Activated T-helper 1 cell treated with anti-CD3 and anti-CD28 coated beads, Interleukin-2, amount 50 U/mL, for 16 hours (primary cell): ENCODE data around the gene TOM1L2.
"Not testable (repeated sequence)": the region's sequence is repeated elsewhere in the genome, so short reads cannot be mapped to it uniquely, and the experiment has no call there.

Experiments used
- DNase-seq, 2 donors: peaks; one replicate each; pipeline ENCODE4 v3.0.0-alpha.2; 2020; ENCODE audit warnings: low read depth in 1 of 2, low spot score in 1 of 2

TOM1L2 gene

DNA sequence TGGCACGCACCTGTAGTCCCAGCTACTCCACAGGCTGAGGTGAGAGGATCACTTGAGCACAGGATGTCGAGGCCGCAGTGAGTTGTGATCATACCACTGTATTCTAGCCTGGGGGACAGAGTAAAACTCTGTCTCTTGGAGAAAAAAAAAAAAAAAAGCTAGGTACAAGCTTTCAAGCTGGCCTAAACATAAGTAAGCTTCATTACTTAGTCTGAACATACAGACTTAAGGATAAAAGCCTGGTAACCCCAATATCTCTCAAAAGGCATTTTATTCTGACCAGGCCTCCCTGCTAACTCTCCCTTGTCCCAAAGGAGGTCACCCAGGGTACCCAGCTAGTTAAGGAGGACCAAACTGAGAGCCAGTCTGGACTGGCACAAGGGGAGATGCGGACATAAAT, 46.2 kb downstream of the TOM1L2 start:
- DNase-seq: no peak

DNA sequence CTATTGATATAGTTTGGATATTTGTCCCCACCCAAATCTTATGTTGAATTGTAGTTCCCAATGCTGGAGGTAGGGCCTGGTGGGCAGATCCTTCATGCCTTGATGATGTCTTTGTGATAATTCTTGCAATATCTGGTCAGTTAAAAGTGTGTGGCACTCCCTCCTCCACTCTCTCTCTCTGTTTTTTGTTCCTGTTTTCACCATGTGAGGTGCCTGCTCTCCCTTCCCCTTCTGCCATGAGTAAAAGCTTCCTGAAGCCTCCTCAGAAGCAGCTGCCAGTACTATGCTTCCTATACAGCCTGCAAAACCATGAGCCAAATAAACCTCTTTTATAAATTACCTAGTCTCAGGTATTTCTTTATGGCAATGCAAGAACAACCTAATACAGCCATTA, 47.3 kb downstream of the TOM1L2 start:
- DNase-seq: no peak

DNA sequence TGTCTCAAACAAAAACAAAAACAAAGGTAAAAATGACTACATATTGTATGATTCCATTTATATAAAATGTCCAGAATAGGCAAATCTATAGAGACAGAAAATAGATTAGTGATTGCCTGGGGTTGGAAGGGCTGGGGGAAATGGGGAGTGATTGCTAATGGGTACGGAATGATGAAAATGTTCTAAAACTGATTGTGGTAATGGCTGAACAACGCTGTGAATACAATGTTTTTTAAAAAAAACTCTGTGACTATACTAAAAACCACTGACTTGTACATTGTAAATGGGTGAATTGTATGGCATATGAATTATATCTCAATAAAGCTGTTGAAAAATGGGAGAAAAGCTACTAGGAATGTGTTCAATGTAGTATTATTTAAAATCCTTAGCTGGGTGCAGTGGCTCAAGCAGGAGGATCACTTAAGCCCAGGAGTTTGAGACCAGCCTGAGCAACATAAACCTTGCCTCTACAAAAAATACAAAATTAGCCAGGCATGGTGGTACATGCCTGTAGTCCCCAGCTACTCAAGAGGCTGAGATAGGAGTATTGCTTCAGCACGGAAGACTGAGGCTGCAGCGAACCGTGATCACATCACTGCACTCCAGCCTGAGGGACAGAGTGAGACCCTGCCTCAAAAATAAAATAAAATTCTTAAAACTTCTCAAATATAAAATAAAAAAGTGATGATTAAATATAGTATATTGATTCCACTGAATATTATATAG, 47.9 kb downstream of the TOM1L2 start:
- no peak for DNase-seq

DNA sequence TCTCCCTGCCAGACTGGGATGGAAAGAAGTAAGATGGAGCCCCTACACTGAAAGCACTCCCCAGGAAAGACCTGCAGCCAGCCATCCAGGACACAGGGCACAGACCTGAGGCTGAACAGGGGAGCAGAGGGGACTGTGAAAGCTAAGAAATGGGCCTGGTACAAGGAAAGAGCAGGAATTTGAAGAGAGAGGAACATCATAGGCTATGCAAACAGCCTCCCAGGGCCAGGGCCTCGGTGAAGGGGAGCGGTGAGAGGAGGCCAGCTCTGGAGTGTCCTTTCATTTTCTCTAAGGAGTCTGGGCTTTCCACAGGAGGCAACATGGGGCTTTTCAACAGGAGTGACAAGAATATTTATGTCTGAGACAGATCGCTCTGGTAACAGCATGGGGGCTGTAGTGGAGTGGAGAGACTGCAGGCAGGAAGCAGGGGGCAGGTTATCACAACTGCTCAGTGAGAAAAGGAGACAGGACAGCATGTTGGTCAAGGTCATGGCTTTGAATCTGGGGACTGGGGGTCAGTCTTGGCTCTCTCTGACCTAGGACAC, 50.1 kb downstream of the TOM1L2 start:
- DNase-seq: no peak

DNA sequence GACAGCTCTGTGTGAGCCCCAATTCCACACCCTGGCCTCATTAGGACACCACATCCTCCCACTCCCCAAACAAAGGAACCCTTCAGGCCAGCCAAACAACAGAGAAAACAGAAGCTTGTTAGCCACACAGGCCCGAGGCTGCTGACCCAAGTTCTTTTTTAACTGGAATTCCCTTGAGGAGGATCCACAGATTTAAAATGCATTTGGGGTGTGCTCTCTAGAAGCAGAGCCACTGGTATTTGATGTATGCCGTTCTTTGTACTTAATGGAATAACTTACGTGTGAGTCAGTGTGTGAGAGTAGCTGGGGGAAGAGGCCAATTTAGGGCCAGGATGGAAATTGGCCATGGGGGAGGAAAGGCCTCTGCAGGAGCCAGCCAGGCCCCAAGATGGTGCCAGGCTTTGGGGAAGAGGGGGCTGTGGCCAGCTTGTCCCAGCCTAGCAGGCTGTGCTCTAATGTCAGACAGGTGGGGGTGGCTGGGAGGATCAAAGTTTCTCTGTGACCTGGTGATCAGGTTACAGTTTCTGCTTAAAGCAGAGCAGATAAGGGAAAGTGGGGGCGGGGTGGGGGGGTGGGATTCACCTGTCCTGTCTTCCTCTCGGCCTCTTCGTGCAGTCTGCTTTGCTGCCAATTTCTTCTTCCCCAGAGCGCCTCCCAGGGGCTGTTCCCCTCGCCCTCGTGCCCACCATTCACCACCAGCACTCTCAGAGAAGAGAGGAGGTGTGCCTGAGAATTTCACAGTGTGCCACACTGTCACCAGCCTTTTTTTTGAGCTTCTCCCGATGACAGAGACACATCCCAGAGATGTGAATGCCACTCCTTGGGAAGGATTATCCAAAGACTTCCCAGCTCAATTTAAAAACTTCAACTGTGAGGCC, 50.8 kb downstream of the TOM1L2 start:
- no peak for DNase-seq

DNA sequence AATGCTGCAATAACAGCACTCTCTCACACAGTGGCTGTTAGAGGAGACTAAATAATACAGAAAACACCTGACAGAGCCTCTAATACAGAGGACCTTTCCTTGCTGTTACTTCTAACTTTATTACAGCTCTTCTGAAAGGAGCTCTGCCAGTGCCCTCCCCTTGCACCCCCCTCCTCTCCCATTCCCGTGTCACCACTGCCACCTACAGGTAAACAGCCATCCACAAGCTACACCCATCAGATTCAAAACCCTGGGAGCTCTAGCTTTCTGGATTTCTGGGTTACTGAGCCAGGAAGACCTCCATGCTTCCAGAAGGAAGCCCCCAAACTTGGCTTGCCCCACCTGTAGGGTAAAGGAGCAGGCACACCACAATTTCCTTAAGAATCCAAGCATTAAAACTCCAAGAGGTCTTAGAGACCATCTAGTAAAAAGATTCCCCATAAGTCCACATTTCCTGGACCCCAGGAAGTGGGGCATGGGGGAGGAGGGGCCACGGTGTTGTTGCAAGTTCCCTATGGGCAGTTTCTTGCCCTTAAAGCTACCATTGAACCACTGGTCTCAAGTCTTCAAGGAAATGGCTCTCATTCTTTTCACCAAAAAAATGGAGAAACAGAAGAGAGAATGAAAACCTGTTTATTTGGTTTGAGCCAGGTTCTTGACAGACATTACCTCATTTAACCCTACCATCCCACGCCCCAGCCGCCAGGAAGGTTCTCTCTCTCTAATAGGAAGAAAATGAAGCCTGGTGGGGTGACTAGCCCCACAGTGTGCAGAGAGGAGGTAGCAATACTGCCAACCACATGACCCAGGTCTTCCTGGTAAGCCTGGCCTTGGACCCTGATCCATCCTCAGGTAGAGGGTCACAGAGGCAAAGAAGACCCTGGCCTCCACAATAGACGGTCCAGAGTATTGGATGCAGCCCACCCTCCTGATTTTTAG, 52.8 kb downstream of the TOM1L2 start:
- DNase-seq: peak; percentile 17 to 43

DNA sequence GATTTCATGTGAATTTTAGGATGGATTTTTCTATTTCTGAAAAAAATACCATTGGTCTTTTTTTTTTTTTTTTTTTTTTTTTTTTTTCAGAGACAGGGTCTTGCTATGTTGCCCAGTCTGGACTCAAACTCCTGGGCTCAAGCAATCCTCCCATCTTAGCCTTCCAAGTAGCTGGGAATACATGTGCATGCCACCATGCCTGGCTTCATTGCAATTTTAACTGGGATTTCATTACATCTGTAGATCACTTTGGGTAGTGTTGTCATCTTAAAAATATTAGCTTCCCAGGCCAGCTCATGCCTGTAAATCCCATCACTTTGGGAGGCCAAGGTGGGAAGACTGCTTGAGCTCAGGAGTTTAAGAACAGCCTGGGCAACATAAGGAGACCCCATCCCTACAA, 54.8 kb downstream of the TOM1L2 start:
- no peak for DNase-seq

DNA sequence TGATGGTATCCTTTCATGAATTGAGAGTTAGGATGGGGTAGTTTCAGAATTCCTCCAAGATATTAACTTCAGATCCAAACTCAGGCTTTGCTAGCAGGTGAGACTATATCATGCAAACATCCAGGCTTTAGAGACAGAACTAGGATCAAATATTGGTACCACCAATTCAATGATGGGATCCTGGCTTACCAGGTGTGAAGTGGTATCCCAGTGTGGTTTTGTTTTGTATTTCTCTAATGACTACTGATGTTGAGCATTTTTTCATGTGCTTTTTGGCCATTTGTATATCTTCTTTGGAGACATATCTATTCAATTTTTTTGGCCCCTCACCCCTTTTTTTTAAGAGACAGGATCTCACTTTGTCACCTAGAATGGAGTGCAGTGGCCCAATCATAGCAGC, 57.0 kb downstream of the TOM1L2 start:
- DNase-seq: no peak

DNA sequence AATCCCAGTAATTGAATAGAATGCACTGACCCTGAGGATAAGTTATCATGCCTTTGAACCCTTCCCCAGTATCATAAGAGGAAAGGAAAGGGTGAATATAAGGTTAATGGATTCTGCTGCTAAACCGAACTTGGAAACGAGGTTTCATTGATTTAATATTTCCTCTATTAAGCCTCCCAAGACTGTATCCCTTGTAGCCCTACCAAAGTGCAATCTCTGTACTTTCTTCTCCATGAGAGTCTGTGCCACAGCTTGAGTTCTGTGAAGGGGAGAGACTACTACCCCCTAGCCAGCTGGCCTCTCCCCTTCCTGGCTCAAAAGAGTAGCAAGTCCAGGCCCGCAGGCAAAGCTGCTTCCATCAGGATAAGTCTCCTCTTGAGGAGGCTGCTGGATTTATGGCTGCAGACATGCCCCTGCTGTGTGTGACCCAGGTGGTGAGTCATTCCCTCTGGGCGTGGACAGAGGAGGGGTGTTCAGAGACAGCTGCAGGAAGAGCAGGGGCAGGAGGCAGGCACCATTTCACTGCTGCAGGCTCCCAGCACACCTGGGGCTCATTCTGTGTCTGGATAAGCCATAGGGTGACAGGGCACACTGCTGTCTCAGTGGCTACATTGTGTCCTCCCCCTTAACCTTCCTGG, 58.4 kb downstream of the TOM1L2 start:
- DNase-seq: no peak

DNA sequence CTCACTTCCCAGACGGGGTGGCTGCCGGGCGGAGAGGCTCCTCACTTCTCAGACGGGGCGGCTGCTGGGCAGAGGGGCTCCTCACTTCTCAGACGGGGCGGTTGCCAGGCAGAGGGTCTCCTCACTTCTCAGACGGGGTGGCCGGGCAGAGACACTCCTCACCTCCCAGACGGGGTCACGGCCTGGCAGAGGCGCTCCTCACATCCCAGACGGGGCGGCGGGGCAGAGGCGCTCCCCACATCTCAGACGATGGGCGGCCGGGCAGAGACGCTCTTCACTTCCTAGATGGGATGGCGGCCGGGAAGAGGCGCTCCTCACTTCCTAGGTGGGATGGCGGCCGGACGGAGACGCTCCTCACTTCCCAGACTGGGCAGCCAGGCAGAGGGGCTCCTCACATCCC, 59.9 kb downstream of the TOM1L2 start:
- not testable (repeated sequence) for DNase-seq

DNA sequence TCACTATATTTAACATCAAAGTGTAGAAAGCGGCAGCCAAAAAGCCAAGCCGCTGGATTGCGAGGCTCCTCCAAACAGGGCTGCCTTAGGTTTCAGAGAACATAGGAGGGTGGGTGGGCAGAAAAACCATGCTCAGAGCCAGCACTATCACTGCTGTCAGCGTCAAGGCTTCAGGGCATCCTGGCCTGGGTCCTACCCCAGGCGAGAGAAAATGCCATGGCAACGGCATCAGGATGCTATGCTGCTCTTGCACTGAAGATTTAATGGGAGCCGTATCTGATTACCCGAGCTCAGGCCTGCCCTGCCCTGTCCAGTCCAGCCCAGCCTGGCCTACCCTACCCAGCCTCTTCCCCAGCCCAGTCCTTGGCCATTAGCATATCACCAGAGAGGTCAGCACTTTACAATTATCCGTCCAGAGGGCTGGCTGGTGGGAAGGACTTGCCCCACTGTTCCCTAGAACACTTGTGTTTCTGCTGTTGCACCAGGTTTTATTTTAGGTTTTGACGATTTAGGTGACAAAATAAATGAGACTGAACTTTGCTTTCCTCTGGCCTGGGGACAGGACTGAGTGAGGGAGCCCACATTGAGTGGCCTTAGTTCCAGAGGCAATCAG, 61.1 kb downstream of the TOM1L2 start:
- DNase-seq: no peak

DNA sequence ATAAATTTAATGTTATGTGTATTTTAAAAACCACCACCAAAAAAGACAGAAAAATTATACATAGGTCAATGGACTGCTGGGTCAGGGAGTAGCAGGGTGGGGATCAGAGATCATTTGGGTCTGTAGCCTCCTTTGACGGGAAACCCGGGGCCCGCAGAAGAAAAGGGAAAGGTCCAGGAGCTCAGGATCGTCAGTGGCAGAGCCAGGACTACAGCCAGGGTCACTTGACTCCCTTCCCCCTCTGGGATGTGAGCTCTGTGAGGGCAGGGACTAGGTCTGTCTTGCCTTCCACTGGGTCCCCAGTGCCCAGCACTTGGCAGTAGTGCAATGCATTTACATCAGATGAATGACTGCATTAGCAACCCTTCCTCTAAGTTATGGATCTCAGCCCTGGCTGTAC, 62.1 kb downstream of the TOM1L2 start:
- DNase-seq: no peak

DNA sequence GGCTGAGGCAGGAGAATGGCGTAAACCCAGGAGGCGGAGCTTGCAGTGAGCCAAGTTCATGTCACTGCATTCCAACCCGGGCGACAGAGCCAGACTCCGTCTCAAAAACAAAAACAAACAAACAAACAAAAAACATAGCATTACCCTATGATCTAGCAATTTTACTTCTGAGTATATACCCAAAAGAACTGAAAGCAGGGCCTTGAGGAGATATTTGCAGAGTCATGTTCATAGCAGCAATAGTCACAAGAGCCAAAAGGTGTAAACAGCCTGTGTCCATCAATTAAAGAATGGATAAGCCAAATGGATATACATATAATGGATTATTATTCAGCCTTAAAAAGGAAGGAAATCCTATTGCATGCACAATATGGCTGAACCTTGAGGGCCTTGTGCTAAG, 63.1 kb downstream of the TOM1L2 start:
- DNase-seq: no peak

DNA sequence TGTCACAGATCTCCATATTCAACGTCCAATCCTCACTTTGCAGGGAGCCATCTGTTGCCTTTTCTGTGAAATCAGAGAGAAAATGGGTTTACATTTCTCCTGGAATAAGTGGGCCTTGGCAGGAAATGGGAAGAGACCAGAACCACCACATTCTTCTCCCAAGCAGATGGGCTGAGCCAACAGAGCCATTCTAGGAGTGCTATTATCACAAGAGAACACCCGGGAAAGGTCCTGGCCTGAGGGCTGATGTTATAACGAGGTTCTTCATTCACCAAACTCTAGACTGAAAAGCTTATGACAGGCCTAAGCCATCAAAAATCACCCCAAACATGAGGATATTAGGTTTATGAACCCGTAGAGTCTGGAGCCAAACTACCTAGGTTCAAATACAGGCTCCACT, 64.7 kb downstream of the TOM1L2 start:
- no peak for DNase-seq

DNA sequence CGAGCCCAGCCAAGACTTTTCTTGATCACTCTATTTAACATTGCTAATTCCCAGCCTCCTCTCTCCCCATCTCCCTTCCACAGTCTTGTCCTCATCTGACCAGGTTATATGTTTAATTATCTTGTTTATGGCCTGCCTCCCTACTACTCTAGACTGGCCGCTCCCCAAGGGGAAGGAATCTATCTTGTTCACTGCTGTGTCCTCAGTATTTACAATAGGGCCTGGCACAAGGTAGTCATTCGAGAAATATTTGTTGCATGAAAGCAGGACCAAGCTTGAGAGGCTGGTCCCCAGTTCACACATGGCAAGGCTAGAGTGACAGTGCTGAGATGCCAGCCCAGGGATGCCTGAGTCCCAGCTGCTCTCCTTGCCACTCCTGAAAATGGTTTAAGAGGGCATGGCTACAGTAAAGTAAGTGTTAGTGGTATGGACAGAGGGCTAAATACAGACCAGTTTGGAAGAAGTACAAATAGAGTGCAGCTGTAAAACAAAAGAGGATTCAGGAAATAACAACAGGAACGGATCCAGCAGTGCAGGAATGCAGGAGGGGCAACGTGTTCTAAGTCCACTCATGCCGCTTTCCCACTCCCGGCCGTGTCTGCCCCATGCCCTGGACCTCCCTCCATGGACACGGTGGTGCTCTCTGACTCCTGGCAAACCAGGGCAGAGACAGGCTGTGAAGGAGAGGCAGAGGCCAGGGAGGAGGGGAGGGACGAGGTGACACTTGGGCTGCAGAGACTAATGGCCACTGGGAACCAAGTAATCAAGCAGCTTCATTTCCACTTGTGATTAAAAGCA, 65.6 kb downstream of the TOM1L2 start:
- no peak for DNase-seq

DNA sequence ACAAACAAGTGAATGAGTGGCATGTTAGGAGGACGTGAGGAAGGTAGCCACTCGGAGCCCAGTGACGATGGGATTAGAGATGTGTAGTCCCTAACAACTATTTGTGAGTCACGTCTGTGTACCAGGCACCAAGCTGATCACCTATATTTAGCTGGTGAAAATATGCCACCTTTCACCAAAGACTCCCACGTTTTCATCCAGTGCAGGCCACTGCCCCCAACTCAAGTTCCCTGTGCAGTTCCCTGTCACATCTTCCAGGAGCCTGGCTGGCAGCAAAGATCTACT, 67.2 kb downstream of the TOM1L2 start:
- no peak for DNase-seq

DNA sequence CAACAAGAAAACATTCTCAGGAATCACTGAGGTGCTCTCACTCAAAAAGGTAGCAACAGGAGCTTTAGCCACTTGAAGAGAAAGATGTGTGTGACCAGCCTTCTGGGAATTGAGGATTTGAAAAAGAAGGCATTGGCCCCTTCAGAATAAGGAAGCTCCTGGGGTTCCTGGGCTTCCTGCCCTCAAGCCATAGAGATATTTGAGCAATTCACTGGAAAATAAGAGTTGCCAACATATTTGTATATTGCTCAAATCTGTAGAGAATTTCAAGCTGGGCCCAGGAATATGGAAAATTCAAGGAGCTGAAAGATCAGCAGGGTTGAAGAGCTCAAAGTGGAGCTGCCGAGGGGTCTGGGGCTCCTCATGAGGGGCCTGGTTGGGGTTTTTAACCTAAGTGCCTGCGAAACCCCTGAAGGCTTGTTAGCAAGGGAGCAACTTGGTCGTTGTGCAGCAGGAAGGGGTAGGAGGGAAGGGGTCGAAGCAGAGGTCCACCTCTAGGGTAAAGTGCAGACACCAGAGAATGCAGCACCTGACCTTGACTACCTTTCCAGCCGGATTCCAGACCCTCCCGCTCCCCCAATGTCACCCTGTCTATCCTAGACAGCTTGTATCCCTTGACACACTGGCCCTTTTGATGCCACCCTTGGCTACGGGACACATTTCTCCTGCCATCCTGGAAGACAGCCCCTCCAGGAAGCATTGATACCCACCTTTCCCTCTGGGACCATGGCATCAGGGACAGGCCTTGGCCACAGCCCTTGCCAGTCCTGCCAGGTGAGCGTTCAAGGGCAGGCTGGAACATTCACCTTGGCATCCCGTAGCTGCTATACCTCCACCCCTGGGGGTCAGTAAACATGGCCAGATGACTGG, 67.8 kb downstream of the TOM1L2 start:
- DNase-seq: no peak

DNA sequence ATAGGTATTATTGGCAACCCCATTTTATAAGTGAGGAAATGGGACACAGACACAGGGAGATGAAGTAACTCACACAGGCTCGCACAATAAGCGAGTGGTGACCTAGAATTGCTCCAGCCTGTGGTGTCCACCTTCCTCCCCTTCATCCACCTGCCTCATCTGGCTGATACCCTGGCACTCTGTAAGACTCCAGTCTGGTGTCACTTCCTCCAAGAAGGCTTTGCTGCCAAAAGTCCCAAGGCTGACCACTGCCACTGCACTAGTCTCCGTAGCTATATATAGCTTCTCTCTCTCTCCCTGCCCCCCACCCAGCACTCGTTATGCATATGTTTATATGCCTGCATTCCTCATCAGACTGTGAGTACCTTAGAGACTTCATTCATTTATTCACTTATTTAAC, 69.3 kb downstream of the TOM1L2 start:
- DNase-seq: no peak

DNA sequence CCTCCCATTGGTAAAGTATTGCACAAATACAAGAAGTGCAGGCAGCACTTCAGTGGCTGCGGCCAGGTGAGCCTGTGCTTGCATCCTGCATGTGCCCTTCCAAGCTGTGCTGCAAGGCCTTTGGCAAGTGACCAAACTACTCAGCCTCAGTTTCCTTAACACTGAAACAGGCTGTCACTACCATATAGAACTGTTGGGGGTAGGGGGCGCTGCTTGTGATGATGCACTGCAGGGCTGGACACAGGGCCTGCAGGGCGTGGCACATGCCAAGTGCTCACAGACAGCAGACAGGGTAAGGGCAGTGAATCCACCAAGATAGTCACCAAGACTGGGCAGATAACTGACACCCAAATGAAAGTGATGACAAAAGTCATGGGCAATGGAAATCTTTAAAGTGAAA, 69.8 kb downstream of the TOM1L2 start:
- no peak for DNase-seq
